ENCODE measurements around the gene DENND2D. TPM values are rescaled to one million over a fixed set of nuclear protein-coding genes. Genes with fewer than 3 reads are reported as not detected.

Gene DENND2D
- total and polyA plus RNA-seq, 10 of the 15 experiments (the other 5 are each of a cell fraction or from before 2014, with no cell fraction given), result 149 to 375 (median 172) TPM

GRCh38 chr1:111221633-111222291, 21.3 kb upstream of the DENND2D start (continued):
- TF ChIP-seq SREBF2 (IDR thresholded peaks at IDR 0.05; ENCODE audit: low read length) (no peak), TCF7 (IDR thresholded peaks at IDR 0.05; ENCODE audit: borderline replicate concordance) (peak; percentile 18; the same call in 1 of the 2 replicates), SRF (IDR thresholded peaks at IDR 0.05; ENCODE audit: low read depth in 2 of 2, low read length in 2 of 2) (0 out of 4 replicates have a peak, but pooled peaks of 1 of the 2 experiments have one; percentile 26), NR2C2 (IDR thresholded peaks at IDR 0.05; ENCODE audit: borderline replicate concordance, control insufficient read depth, insufficient read length, low read depth) (no peak), SUPT20H (IDR thresholded peaks at IDR 0.05; ENCODE audit: borderline replicate concordance, control insufficient read depth, low read depth, low read length) (no peak), MYB (IDR thresholded peaks at IDR 0.05; ENCODE audit: borderline replicate concordance, low read depth, low read length) (no peak), EZH2 (IDR thresholded peaks at IDR 0.05; ENCODE audit: borderline replicate concordance, control insufficient read depth, low read depth, low read length) (no peak), PAX5 (IDR thresholded peaks at IDR 0.05; ENCODE audit: borderline replicate concordance, low read depth, low read length) (peak; percentile 97), CREM (IDR thresholded peaks at IDR 0.05; ENCODE audit: low read depth) (peak; percentile 86), RELB (IDR thresholded peaks at IDR 0.05; ENCODE audit: low read depth) (peak; percentile 95), RAD51 (IDR thresholded peaks at IDR 0.05) (peak; percentile 67), RB1 (IDR thresholded peaks at IDR 0.05; ENCODE audit: borderline replicate concordance) (no peak; the same call in 1 of the 2 replicates), CBX5 (IDR thresholded peaks at IDR 0.05; ENCODE audit: low read depth) (no peak), JUNB (IDR thresholded peaks at IDR 0.05) (peak; percentile 88), DPF2 (IDR thresholded peaks at IDR 0.05) (no peak), NFYA (IDR thresholded peaks at IDR 0.05; ENCODE audit: borderline replicate concordance, low read depth, low read length) (no peak), MAX (IDR thresholded peaks at IDR 0.05; ENCODE audit: low read depth, low read length) (no peak; the same call in 1 of the 2 replicates), FOXM1 (IDR thresholded peaks at IDR 0.05; ENCODE audit: low read depth, low read length) (no peak), POLR2A (IDR thresholded peaks at IDR 0.05; ENCODE audit: low read depth, low read length) (peak; percentile 62), MTA3 (IDR thresholded peaks at IDR 0.05; ENCODE audit: borderline replicate concordance, low read length) (no peak), HCFC1 (IDR thresholded peaks at IDR 0.05; ENCODE audit: low read length) (no peak), BRCA1 (IDR thresholded peaks at IDR 0.05; ENCODE audit: low read depth, low read length) (no peak), PRDM15 (CRISPR knock-in tag; IDR thresholded peaks at IDR 0.05) (no peak), RBBP5 (conservative IDR thresholded peaks at IDR 0.05) (no peak), NRF1 (conservative IDR thresholded peaks at IDR 0.05; ENCODE audit: low read depth, low read length) (no peak), SMARCA5 (IDR thresholded peaks at IDR 0.05) (no peak)
